Head of caudate nucleus (tissue), 42 donors: Measurements from ENCODE around the gene MPDU1.

Source experiments
- DNase-seq, 42 donors: peaks; one replicate each; pipeline versions ENCODE4 v3.0.0 to v3.0.0-alpha.2; 2020 to 2021; ENCODE audit warnings: mixed read lengths in 7 of 42
- intact Hi-C: fragments of 100-400 bp; cut with DNase I; formaldehyde crosslinking; loops from one replicate; pipeline ENCODE4 v1.15.0; 2022

Gene MPDU1

DNA sequence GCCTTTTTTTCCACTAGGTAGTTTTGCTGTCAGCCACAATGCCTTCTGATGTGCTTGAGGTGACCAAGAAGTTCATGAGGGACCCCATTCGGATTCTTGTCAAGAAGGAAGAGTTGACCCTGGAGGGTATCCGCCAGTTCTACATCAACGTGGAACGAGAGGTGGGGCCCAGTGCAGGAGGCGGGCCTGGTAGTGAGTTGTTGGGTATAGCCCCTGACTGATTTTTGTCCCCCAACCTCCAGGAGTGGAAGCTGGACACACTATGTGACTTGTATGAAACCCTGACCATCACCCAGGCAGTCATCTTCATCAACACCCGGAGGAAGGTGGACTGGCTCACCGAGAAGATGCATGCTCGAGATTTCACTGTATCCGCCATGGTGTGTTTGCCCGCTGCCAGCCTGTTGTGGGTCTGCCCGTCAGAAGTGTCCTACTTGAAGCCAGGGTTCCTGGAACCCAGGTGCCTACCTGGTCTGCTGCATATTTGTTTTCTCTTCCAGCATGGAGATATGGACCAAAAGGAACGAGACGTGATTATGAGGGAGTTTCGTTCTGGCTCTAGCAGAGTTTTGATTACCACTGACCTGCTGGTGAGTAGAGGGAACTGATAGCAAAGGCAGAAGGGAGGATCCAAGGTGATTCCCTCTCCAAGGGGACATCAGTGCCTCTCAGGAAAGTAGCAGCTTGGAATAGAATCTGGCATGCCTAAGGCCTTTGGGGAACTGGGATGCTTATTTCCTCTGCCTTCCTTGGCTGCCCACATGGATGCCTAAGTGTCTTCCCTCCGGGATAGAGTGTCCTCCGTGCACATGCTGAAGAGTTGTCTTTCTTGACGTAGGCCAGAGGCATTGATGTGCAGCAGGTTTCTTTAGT is 6.1 kb upstream of the MPDU1 start:
- no peak for DNase-seq
- intact Hi-C loops, result loop anchor here (10.0 kb wide), 1 partner anchor 223 kb away; the partner anchor contains the start of genes KCTD11 and TMEM95

DNA sequence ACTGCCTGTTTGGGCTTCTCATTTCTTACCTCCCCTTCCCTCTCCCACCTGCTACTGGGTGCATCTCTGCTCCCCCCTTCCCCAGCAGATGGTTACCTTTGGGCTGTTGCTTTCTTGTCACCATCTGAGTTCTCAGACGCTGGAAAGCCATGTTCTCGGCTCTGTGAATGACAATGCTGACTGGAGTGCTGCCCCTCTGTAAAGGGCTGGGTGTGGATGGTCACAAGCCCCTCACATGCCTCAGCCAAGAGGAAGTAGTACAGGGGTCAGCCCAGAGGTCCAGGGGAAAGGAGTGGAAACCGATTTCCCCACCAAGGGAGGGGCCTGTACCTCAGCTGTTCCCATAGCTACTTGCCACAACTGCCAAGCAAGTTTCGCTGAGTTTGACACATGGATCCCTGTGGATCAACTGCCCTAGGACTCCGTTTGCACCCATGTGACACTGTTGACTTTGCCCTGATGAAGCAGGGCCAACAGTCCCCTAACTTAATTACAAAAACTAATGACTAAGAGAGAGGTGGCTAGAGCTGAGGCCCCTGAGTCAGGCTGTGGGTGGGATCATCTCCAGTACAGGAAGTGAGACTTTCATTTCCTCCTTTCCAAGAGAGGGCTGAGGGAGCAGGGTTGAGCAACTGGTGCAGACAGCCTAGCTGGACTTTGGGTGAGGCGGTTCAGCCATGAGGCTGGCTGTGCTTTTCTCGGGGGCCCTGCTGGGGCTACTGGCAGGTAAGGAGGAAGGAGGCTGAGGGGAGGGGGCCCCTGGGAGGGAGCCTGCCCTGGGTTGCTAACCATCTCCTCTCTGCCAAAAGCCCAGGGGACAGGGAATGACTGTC is 4.4 kb upstream of the MPDU1 start, which contains the start of gene CD68:
TSS of gene CD68 (plus strand) at position 638 of the 833 bp plus-strand sequence. CDS start at position 678, 40 bp downstream.
- peak in 21 of 42 donors; percentile 24 to 84 (median 54) for DNase-seq
- intact Hi-C loops, result loop anchor here (10.0 kb wide), 1 partner anchor 224 kb away; the partner anchor contains the start of genes KCTD11 and TMEM95

DNA sequence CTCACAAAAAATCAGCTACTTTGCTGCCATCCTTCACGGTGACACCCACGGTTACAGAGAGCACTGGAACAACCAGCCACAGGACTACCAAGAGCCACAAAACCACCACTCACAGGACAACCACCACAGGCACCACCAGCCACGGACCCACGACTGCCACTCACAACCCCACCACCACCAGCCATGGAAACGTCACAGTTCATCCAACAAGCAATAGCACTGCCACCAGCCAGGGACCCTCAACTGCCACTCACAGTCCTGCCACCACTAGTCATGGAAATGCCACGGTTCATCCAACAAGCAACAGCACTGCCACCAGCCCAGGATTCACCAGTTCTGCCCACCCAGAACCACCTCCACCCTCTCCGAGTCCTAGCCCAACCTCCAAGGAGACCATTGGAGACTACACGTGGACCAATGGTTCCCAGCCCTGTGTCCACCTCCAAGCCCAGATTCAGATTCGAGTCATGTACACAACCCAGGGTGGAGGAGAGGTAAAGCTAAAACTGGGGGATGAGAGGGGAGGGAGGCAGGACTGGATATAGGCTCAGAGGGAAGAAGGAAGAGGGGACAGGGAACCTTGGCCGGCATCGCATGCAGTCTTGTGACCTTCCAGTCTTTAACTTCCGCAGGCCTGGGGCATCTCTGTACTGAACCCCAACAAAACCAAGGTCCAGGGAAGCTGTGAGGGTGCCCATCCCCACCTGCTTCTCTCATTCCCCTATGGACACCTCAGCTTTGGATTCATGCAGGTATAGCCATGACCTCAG is 3.6 kb upstream of the MPDU1 start:
- intact Hi-C loops, result loop anchor here (10.0 kb wide), 2 partner anchors 105 to 225 kb away; partner anchors contain the start of genes KCTD11, TMEM95, TP53 and WRAP53
- peak in 1 of 42 donors; percentile 43 for DNase-seq

DNA sequence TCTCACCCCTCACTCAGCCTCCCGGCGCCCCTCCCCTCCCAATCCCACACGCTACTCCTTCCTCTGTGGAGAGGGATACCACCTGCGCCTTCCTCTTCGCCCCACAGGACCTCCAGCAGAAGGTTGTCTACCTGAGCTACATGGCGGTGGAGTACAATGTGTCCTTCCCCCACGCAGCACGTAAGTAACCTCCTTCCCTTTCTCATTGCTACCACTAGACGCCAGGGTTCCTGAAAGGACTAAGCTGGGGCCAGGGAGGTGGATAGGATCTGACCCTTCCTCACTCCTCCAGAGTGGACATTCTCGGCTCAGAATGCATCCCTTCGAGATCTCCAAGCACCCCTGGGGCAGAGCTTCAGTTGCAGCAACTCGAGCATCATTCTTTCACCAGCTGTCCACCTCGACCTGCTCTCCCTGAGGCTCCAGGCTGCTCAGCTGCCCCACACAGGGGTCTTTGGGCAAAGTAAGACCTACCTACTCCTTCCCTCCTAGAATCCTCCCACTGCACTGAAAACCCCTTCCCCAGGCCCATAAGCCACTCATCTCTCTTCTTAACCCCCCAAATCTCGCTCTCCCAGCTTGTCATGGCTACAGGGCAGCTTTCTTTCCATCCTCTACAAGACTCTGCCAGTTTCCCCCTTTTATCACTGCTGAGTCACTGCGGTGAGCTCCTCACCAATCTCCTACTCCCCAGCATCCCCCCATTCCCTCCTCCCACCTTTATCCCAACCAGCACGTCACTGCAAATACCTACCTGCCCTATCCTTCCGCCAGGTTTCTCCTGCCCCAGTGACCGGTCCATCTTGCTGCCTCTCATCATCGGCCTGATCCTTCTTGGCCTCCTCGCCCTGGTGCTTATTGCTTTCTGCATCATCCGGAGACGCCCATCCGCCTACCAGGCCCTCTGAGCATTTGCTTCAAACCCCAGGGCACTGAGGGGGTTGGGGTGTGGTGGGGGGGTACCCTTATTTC is 2.8 kb upstream of the MPDU1 start:
- intact Hi-C loops, result loop anchor here (10.0 kb wide), 1 partner anchor 104 kb away; the partner anchor contains the start of genes TP53 and WRAP53
- peak in 11 of 42 donors; percentile 11 to 65 (median 34) for DNase-seq

DNA sequence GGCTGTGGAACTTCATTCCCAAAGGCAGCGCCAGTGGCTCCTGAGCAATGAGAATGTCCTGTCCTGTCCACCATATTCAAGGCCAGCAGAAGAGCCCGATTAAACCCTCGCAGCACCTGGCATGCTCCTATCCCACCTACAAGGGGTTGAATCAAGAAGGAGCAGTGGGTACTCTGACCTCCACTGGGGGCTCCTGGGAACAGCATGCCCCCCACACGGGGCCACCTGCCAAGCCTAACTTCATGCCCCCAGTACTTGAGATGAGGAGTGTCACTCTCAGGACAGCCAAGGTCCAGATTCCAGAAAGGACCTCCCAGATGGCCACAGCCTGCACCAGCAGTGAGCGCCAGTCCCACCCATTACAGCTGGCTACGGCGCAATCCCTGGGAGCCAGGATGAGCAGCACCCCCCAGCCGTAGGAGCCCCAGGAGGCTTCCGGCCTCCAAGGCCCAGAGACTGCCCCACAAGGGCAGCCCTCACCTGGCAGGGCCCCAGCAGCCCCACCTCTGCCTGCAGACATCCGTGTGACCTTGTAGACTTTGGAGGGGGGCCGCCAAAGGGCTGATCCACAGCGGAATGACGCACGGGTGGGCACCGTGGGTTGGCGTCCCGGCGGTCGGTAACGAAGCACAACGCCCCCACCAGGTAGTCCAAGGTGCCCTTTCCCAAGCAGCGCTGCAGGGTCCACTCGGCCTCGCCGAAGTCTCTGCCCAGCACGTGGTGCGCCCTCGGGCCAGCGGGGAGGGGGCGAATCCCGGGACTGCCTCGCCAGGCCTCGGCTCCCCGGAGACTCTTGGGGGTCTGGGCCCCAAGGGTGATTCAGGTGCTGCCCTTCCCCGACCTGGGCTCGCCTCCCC is 1.0 kb upstream of the MPDU1 start:
- peak in 7 of 42 donors; percentile 12 to 47 (median 33) for DNase-seq
- intact Hi-C loops, result loop anchor here (10.0 kb wide), 1 partner anchor 102 kb away; the partner anchor contains the start of genes TP53 and WRAP53

DNA sequence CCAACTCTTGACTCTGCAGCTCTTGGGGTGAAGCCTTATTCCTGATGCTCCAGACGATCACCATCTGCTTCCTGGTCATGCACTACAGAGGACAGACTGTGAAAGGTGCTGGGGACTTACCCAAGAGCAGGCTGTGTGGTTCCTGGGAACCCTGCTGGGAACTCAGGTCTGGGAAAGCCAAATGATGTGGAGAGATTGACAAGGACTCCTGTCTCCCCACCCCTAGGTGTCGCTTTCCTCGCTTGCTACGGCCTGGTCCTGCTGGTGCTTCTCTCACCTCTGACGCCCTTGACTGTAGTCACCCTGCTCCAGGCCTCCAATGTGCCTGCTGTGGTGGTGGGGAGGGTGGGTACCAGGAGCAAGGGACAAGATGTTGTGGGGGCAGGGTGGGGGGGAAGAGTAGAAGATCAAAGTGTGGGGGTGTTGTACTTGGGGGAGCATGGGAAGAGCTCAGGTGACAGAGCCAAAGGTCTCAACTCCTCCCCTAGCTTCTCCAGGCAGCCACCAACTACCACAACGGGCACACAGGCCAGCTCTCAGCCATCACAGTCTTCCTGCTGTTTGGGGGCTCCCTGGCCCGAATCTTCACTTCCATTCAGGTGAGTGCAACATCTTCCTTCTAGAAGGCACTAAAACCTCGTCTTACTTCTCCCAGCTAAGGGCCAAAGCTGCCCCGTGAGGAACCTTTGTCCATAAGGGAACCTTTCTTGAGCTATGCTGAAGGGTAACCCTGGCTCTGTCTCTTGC is 3.2 kb downstream of the MPDU1 start:
- intact Hi-C loops, result loop anchor here (10.0 kb wide), 1 partner anchor 98 kb away; the partner anchor contains the start of genes TP53 and WRAP53
- no peak for DNase-seq

DNA sequence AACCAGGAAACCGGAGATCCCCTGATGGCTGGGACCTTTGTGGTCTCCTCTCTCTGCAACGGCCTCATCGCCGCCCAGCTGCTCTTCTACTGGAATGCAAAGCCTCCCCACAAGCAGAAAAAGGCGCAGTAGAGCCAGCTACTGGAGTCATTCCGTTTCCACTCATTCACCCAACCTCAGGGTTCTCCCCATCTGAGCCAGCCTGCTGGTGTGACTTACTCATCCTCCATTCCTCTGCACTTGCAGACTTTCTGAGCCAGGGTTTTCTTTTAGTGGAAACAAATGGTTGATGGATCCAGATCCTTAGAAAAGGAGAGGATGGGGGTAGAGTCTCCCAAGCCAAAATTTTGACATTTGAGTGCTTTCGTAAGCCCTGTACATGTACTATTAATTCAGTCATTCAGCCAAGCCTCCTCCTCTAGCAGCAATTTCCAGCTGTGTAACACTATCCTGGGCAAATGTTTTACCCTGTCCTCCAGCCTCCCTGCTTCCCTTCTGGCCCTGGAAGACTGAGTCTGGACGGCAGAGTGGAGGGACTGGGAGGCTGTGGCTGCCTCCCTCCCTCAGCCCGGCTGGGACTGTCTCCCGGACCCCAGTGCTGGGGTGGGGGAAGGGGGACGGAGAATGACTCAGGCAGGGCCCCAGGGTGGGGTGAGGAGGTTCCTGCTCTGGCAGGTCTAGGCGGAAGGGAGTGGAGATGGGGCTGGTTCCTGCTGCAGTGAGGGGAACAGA is 3.9 kb downstream of the MPDU1 start:
- intact Hi-C loops, result loop anchor here (10.0 kb wide), 1 partner anchor 97 kb away; the partner anchor contains the start of genes TP53 and WRAP53
- DNase-seq, result peak in 5 of 42 donors; percentile 12 to 50 (median 42)

DNA sequence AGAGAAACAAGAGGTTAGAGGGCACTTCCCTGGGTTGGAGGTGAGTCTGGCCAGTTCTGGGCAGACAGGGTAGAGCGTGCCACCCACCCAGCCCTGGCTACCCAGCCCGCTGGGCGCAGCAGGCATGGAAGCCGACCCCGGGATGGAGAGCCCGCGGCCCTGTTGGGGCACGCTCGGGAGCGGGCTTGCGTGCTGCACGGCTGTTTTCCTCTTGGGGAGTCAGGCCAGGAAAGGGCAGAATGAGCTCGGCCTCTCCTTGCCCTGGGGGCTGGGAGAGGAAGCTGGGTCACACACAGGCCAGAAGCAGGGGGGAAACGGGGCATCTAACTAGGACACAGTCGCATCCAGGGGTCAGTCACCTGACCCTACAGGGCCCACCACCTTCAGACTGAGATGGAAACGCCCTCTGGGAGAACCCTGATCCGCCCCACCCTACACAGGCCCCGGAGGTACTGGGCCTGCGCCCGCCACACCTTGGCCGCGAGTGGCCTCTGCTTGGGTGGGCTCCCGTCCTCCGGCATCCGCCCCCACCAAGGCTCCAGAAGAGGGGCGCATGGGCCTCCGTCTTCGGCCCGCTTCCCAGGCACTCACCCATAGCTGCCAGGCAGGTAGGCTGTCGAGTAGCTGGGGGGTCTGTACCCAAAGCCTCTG is 5.0 kb downstream of the MPDU1 start:
- intact Hi-C loops, result loop anchor here (10.0 kb wide), 1 partner anchor 96 kb away; the partner anchor contains the start of genes TP53 and WRAP53
- DNase-seq, result peak in 4 of 42 donors; percentile 7 to 38 (median 17)

DNA sequence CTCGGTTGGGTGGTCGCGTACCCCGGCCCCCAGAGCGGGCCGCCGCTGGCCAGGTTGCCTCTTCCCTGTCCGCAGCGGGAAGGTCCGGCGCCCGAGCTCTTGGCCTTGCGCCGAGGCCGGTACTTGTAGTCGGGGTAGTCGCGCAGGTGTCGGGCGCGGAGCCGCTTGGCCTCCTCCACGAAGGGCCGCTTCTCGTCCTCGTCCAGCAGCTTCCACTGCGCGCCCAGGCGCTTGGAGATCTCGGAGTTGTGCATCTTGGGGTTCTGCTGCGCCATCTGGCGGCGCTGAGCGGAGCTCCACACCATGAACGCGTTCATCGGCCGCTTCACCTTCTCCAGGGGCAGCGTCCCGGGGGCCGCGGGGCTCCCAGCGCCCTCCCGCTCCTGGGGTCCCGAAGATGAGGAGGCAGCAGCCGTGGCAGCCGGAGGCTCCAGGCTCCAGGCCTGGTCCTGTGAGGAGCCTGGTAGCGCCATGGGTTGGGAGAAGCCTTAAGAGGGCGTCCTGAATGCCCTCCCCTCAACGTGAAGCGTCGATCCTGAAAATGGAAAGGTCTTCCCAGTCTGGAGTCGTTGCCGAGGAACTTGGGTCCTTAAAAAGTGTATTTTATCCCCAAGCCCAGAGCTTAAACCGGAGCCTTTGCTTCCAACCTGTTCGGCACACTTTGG is 5.7 kb downstream of the MPDU1 start:
- intact Hi-C loops, result loop anchor here (10.0 kb wide), 1 partner anchor 95 kb away; the partner anchor contains the start of genes TP53 and WRAP53
- DNase-seq, result peak; percentile 81 to 94 (median 88)

DNA sequence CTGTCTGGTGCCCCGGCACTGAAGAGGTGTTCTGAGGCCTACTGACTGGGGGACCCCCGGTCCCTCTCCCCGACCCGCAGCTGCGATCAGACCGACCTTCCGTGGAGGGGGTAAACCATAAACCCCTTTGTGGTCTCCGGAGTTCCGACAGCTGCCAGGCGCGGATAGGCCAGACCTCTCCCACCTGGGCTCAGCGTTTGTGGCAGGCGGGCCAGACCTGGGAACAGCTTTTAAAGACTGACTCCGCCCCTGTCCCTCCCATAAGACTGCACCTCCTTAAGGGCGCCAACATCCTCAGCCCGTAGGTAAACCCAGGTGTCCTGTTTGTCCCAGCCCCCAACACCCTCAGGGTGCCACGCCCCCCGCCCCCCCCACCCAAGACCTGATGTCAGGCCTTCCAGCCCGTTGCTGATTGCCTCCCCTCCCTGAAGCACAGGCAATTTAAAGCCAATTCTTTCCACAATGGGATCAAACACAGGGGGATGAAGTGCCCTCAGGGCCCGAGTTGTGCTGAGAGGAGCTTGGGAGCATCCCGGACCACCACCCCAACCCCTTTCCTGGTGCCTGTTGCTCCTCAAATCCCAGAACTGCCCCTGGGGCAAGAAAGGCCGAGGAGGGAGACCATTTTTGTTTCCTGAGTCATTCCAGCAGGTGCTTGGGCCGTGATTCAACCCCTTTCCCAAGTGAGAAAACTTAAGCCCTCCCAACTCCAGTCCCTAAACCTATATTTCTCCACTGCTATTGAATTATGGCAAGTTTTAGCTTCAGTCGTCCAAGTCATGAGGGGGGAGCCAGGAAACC is 6.4 kb downstream of the MPDU1 start, which contains the start of gene SOX15:
TSS of gene SOX15 (minus strand) at position 204 of the 801 bp plus-strand sequence. CDS start 418 bp downstream, outside the sequence.
- peak in 1 of 42 donors; percentile 28 for DNase-seq
- intact Hi-C loops, result loop anchor here (10.0 kb wide), 1 partner anchor 95 kb away; the partner anchor contains the start of genes TP53 and WRAP53

DNA sequence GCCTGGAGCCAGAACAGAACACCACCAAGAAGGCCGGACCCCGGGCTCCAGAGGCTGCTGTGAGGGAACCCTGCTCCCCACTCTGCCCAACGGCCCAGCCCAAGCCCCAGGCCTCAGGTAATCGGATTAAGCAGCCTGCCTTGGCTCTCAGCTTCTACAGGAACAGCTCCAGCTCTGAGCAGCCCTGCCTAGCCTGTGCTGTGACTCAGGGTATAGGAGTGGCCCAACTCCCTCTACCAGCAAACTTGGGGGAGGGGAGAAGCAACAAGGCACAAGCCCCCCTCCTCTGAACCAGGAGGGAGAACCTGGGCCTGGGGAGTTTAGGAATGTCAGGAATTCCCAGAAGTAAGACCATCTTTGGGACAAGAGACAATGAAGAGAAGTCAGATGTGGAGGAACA is 7.1 kb downstream of the MPDU1 start:
- no peak for DNase-seq
- intact Hi-C loops, result no loop called here

DNA sequence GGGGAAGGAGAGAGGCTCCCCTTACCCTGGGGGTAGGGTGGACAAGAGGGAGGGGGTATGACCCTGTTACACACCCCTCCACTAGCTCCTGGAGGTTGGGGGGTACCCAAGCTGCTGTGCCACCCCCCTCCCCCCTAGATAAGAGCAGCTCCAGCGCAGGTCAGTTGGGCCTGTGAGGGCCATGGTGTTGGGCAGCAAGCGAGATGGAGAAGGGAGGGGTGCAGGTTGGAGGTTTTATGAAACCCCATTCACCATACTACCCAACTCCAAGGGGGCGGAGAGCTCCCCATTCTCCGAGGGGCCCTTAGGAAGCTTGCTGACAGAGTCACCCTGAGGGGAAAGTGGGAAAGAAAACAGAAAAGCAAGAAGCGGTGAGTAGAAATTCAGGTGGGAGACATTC is 7.9 kb downstream of the MPDU1 start:
- intact Hi-C loops, result no loop called here
- DNase-seq, result no peak
